GM12878 (cell line): ENCODE data around the gene EFCAB7. TPM values are rescaled to one million over a fixed set of nuclear protein-coding genes. Genes with fewer than 3 reads are reported as not detected.
A peak's percentile ranks its signal among the peaks of the same experiment; 100 is the strongest.

Experiments
- ATF7 ChIP-seq: fragments of 450-650 bp; IDR thresholded peaks from 2 replicates; pipeline ENCODE4 v1.6.1; 2016; ENCODE audit warnings: low read depth, mild to moderate bottlenecking
- E2F8 ChIP-seq: fragments of 450-650 bp; IDR thresholded peaks from 2 replicates; pipeline ENCODE4 v1.6.1; 2018; ENCODE audit warnings: mild to moderate bottlenecking, low read depth, moderate library complexity; ENCODE audit not compliant: partially characterized antibody
- E4F1 ChIP-seq: fragments of 450-650 bp; IDR thresholded peaks from 2 replicates; pipeline ENCODE4 v1.6.1; 2018; ENCODE audit warnings: borderline replicate concordance, mild to moderate bottlenecking; ENCODE audit not compliant: partially characterized antibody
- HDAC2 ChIP-seq: fragments of 200-600 bp; sonication (generic); IDR thresholded peaks from 2 replicates; pipeline ENCODE4 v1.6.1; 2017
- IRF5 ChIP-seq: fragments of 450-650 bp; IDR thresholded peaks from 2 replicates; pipeline ENCODE4 v1.6.1; 2017; ENCODE audit warnings: borderline replicate concordance
- PBX3 ChIP-seq: IDR thresholded peaks from 2 replicates; pipeline ENCODE4 v1.6.1; 2011; ENCODE audit warnings: mild to moderate bottlenecking, low read depth, low read length, moderate library complexity; ENCODE audit not compliant: insufficient replicate concordance
- POLR2A ChIP-seq: IDR thresholded peaks from 2 replicates; pipeline ENCODE4 v1.6.1; 2011; ENCODE audit warnings: low read depth, mild to moderate bottlenecking, low read length
- RAD21 ChIP-seq: IDR thresholded peaks from 2 replicates; pipeline ENCODE4 v1.6.1; 2011; ENCODE audit warnings: mild to moderate bottlenecking, low read depth, low read length, moderate library complexity; ENCODE audit not compliant: insufficient read depth
- RB1 ChIP-seq: fragments of 450-650 bp; formaldehyde crosslinking; IDR thresholded peaks from 2 replicates; pipeline ENCODE4 v1.6.1; 2017; ENCODE audit warnings: mild to moderate bottlenecking, borderline replicate concordance
- SMARCA5 ChIP-seq: fragments of 450-650 bp; IDR thresholded peaks from 2 replicates; pipeline ENCODE4 v1.6.1; 2017; ENCODE audit warnings: mild to moderate bottlenecking
- TCF3 ChIP-seq: IDR thresholded peaks from 2 replicates; pipeline ENCODE4 v1.6.1; 2012; ENCODE audit warnings: low read depth, mild to moderate bottlenecking, low read length, borderline replicate concordance; ENCODE audit not compliant: insufficient read depth
- polyA plus RNA-seq, 11 experiments: library from polyadenylated mRNA; depleted of rRNA in 4 of 11; unstranded in 6 of 11; stranded (reverse) in 5 of 11; fragments of >200 nt; fragmentation: Nextera tagmentation in 4 of 11; fragmentation: Illumina TruSeq in 1 of 11; extraction: Ambion mirVana in 4 of 11; extraction: Trizol in 1 of 11; gene quantifications; 1 replicate in 1 of 11; 2 replicates in 10 of 11; pipeline versions ENCODE4 v1.2.1 to v1.2.3, GENCODE V29; 2011 to 2016; ENCODE audit warnings: inconsistent platforms in 2 of 11, missing spikeins in 2 of 11, low read depth in 1 of 11
- total RNA-seq, 4 experiments: library from RNA; depleted of rRNA in 3 of 4; stranded (reverse); fragments of >200 nt in 3 of 4; fragmentation: Illumina TruSeq in 1 of 4; extraction: Trizol in 1 of 4; gene quantifications; 2 replicates each; pipeline versions ENCODE4 v1.2.1 to v1.2.3, GENCODE V29; 2013 to 2021
- TF ChIP-seq, protein P1 (sequence below): IDR thresholded peaks from 2 replicates; pipeline ENCODE4 v1.6.1; 2012; ENCODE audit warnings: low read depth, low read length, improper control_type of control experiment
- TF ChIP-seq, protein P2 (sequence below): fragments of 450-650 bp; IDR thresholded peaks from 2 replicates; pipeline ENCODE4 v1.6.1; 2016; ENCODE audit warnings: mild to moderate bottlenecking

EFCAB7 gene
- total and polyA plus RNA-seq, 10 of the 15 experiments (the other 5 are each of a cell fraction or from before 2014, with no cell fraction given) = 4.4 to 9.8 (median 5.7) TPM

DNA sequence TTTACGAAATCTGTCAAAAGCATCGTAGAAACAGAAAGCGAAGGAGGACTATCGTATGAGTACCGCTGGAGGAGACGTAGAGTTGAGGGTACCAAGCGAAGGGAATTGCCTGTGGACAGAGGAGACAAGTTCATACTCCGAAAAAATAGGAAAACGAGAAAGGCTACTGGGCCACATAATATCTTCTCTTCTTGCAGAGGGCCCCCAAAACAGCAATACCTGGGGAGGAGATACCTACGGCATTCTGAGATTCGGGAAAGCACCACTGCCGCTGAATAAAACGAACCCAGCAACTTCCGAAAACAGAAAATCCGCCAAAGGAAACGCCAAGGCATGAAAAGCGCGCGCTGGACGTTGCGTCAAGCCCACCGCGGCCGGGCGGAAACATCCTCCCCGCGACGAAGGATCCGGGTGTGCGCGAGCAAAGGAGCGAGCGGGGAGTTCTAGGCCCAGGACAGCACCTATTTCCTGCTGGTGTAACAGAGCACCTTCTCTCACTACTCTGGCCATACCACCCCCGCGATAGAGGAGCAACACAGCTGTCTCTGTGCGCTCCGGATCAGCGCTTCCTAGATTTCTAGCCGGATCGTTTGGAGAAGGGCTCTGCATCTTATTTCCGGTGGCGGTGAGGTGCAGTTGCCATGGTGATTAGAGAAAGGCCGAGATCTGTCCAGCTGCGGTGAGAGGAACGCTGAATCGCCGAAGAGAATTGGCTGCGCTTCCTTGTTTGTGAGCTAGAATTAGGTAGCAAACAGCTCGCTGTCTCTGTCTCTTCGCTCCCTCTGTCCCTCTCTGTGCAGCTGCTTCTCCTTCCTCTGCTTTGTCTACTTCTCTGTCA, at the start of gene EFCAB7, which contains the start of gene ITGB3BP (continued):
- TF ChIP-seq, protein P1, sequence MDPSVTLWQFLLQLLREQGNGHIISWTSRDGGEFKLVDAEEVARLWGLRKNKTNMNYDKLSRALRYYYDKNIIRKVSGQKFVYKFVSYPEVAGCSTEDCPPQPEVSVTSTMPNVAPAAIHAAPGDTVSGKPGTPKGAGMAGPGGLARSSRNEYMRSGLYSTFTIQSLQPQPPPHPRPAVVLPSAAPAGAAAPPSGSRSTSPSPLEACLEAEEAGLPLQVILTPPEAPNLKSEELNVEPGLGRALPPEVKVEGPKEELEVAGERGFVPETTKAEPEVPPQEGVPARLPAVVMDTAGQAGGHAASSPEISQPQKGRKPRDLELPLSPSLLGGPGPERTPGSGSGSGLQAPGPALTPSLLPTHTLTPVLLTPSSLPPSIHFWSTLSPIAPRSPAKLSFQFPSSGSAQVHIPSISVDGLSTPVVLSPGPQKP = peak; percentile 30; the same call in 1 of the 2 replicates
- TF ChIP-seq TCF3 (0 out of 2 replicates have a peak, but pooled peaks have one; percentile 43), IRF5 (0 out of 2 replicates have a peak, but pooled peaks have one; percentile 23), SMARCA5 (peak; percentile 92), POLR2A (peak; percentile 75), E4F1 (peak; percentile 96), HDAC2 (peak; percentile 63; the same call in 1 of the 2 replicates), RB1 (peak; percentile 99; the same call in 1 of the 2 replicates), RAD21 (no peak), ATF7 (peak; percentile 88), E2F8 (peak; percentile 98), PBX3 (no peak)
- TF ChIP-seq, protein P2, sequence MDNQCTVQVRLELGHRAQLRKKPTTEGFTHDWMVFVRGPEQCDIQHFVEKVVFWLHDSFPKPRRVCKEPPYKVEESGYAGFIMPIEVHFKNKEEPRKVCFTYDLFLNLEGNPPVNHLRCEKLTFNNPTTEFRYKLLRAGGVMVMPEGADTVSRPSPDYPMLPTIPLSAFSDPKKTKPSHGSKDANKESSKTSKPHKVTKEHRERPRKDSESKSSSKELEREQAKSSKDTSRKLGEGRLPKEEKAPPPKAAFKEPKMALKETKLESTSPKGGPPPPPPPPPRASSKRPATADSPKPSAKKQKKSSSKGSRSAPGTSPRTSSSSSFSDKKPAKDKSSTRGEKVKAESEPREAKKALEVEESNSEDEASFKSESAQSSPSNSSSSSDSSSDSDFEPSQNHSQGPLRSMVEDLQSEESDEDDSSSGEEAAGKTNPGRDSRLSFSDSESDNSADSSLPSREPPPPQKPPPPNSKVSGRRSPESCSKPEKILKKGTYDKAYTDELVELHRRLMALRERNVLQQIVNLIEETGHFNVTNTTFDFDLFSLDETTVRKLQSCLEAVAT = peak; percentile 96
